ENCODE measurements around the gene ASTN2.

ASTN2 gene

DNA sequence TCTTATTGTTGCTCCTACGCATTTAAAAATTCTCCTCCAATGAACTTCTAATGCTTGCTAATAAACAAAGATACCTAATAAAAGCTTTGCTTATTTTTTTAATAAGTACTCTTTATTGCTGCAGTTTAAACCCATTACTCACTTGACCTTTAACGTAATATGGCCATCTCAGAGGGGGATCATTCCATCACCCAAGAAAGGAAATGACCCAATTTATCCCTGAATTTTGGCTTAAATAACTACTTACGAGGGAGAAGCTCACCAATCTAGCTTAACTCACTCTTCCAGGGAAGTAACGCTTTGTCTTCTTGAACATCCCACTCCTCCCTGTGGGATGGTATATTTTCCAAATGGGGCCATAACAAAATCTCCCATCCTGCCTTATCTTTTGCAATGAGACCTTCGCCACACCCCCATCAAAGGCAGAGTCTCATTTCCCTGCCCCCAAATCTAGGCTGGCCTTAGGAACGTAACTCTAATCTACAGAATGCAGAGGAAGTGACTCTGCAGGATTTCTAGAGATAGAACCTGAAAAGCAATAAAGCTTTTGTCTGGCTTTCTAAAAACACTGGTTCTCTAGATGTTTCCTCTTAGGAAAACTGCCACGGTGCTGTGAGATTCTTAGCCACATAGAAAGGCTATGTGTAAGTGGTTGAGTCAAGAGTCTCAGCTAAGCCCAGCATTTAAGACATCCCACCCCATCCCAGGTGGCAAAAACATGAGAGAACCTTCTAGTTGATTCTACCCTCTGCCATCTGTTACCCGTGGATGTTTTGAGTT is 310.0 kb downstream of the ASTN2 start:
- DNase-seq (ENCODE audit: low spot score) = no peak

GRCh38 chr9:117104206-117104605 is 310.7 kb downstream of the ASTN2 start:
- no peak for DNase-seq (ENCODE audit: low spot score)

GRCh38 chr9:117103438-117104110 is 311.3 kb downstream of the ASTN2 start:
- no peak for DNase-seq (ENCODE audit: low spot score)

- DNase-seq (ENCODE audit: low spot score) = no peak
These were observed 313.8 kb downstream of the ASTN2 start for GRCh38 chr9:117101008-117101407.

DNA sequence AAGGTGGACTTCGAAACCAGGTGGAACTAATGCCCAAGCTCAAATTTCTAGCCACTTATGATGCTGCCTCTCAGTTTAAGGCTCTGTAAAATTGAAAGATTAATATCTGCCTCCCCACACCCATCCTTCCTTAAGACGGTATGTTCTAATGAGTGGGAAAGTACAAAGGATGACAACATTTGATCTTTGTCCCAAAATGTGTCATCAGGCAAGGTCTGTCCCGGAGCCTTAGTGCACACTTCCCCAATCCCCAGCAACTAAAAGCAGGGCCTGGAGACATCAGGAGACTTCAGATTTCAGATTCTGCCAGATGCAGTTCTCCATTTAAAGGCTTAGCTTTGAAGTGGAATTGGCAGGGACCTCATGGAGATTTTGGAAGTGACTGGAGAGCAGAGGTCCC is 316.5 kb downstream of the ASTN2 start:
- no peak for DNase-seq (ENCODE audit: low spot score)

GRCh38 chr9:117097761-117098160 is 317.1 kb downstream of the ASTN2 start:
- no peak for DNase-seq (ENCODE audit: low spot score)

DNA sequence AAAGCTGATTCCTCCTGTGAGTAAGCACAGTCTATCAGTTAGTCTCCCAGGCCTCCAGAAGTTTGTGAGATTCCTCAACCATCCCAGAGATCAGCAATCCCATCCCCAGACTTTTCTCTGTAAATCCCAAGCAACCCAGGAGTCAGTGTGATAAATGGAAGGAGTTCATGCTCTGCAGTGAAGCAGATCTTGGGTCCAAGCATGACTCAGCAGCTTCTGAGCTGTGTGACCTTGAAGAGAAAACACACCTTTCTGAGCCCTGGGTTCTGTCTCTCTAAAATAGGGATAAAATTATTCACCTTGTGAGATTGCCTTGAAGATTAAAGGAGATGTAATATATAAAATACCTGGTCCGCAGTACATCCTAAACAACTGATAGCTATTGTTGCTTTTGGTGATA is 318.7 kb downstream of the ASTN2 start:
- DNase-seq (ENCODE audit: low spot score) = no peak

GRCh38 chr9:117095081-117095480 is 319.8 kb downstream of the ASTN2 start:
- no peak for DNase-seq (ENCODE audit: low spot score)

- no peak for DNase-seq (ENCODE audit: low spot score)
These were observed 320.7 kb downstream of the ASTN2 start for GRCh38 chr9:117093891-117094844.

GRCh38 chr9:117092582-117092981 is 322.3 kb downstream of the ASTN2 start:
- no peak for DNase-seq (ENCODE audit: low spot score)

DNA sequence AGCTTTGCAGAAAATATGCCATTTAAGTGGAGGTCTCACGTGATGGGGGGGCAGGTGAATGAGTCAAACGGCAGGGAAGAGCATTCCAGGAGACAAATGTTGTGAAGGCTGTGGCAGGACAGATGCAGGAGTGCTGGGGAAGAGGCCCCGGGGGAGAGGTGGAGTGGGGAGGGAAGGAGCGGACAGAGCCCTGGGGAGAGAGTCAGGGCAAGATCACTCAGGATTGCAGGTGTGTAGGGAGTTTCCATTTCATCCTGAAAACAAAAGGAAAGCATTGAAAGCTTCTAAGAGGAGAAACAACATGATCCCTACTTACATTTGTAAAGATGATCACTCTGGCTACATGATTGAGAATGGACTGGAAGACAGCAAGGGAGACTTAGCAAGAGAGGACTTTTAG is 323.3 kb downstream of the ASTN2 start:
- DNase-seq (ENCODE audit: low spot score) = no peak

DNA sequence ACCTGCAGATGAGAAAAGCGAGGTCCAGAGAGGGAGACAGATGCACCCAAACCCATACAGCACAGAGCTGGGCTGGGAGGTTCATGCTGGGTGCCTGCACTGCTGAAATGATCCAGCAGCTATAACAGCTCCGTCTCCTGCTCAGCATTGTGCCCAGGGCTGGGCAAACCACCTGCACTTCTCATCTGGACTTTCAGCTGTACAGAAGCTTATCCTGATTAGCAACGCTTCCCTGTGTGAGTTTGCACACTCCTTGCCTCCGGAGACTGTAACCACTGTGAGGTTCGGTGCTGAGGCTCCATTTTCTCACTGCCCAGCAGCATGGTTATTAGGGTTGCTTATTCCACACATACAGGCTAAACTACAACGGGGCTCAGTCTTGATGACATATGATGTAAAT is 326.1 kb downstream of the ASTN2 start:
- DNase-seq (ENCODE audit: low spot score) = no peak

DNA sequence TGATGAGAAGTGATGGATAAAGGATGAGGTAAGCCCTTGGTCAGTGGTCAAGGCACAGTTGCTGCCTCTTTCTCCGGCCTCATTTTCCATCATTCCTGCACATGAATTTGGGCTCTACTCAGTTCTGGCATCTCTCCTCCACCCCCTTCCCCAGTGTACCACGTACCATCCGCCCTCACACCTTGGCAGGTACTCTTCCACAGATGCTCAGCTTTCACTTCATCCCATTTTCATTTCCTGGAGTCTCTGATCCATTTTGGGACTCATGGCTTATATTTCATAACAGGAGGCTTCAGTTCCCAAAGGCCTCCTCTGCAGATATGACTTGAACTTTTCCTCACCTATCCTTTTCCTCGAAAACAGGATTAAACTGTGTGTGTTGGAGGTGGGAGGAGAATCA is 326.7 kb downstream of the ASTN2 start:
- no peak for DNase-seq (ENCODE audit: low spot score)

DNA sequence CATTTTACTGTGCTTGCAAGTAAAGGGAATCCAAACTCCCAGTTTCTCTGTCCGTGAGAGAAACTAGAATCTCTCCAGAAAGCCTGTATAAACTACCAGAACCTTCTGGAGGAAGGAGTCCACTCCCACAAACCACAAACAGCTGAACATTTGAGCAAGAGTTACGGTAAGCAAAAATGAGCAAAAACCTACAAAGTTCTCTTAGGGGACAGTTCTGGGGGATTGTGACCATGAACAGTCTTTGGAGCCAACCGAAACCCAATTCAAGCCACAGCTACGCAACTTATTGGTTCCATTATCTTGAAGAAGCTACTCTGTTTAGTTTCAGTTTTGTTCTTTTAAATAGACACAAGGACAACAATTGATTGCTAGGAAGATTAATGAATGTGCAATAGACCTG is 330.6 kb downstream of the ASTN2 start:
- no peak for DNase-seq (ENCODE audit: low spot score)

GRCh38 chr9:117083559-117083958 is 331.3 kb downstream of the ASTN2 start:
- DNase-seq (ENCODE audit: low spot score) = no peak

- DNase-seq (ENCODE audit: low spot score) = no peak
These were observed 333.1 kb downstream of the ASTN2 start for GRCh38 chr9:117081641-117082317.

GRCh38 chr9:117080765-117081390 is 334.0 kb downstream of the ASTN2 start:
- no peak for DNase-seq (ENCODE audit: low spot score)

DNA sequence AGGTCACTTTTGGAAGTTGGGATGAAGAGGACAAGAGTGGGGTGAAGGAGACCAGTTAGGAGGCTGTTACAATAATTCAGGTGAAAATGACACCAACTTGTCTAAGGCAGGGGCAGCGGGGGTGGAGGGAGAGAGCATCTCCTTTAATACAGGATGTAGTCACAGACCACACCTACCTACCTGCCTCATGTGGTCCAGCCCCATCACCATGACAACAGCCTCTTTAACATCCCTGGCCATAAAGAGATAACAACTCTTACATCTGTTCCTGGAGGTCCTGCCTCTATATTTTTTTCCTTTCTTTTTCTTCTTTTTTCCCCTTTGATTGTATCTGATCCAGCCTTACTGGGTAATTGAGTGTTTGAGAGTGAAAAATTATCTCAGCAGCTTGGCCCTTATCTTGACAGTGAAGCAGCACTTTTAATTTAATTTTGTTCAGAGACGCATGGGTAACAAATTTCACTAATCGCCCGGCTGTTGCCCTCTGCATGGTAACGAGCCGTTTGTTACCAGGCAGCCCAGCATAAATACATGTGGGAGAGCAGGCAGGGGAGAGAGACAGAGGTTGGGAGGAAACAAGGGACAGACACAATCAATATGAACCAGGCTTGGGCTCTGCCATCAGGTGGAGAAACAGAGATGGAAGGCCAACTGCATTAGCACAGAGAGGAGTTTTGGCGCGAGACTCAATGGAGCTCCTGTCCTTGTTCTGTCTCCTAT is 338.1 kb downstream of the ASTN2 start:
- no peak for DNase-seq (ENCODE audit: low spot score)

DNA sequence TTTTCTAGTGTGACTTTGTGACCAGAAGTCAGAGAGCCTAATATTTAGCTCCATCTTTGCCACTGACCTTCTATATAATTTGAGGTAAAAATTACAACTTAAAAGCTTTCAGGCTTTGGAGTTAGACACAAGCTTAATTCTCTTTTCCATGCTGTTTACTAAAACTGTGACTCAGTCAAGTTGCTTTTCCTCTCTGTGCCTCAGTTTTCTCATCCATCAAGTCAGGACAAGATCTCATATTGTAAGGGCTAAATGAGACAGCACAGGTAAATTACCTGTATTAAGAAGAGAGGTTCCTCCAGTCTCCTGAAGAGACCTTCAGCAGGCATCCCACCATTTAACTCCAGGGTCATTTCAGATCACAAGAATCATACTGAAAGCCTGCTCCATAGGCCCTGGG is 339.2 kb downstream of the ASTN2 start:
- no peak for DNase-seq (ENCODE audit: low spot score)

GRCh38 chr9:117074784-117075520 is 339.9 kb downstream of the ASTN2 start:
- no peak for DNase-seq (ENCODE audit: low spot score)

All from HuH-7 (cell line).